Prostate gland (tissue), 2 donors: ENCODE results near the gene CT47C1. TPM values are rescaled to one million over a fixed set of nuclear protein-coding genes. Genes with fewer than 3 reads are reported as not detected.

Experiments used
- DNase-seq: peaks from one replicate; pipeline ENCODE4 v3.0.0-alpha.2; 2019; ENCODE audit warnings: low spot score
- H3K27ac ChIP-seq, 2 donors: fragments of 200-600 bp; sonication (generic); 2 replicates each; pipeline ENCODE4 v1.5.1; 2017 to 2019
- H3K27me3 ChIP-seq: fragments of 200-600 bp; sonication (generic); replicated peaks from 2 replicates; pipeline ENCODE4 v1.5.1; 2019; ENCODE audit not compliant: insufficient read depth
- H3K36me3 ChIP-seq, 2 donors: fragments of 200-600 bp; sonication (generic); 1 replicate in 1 of 2; 2 replicates in 1 of 2; pipeline versions ENCODE4 v1.5.1 to v1.8.1; 2017 to 2019
- H3K4me1 ChIP-seq: fragments of 200-600 bp; sonication (generic); replicated peaks from 2 replicates; pipeline ENCODE4 v1.5.1; 2019
- H3K4me3 ChIP-seq, 2 donors: fragments of 200-600 bp; sonication (generic); 2 replicates each; pipeline ENCODE4 v1.5.1; 2017 to 2019
- H3K9me3 ChIP-seq: fragments of 200-600 bp; sonication (generic); 2 replicates; pipeline ENCODE4 v1.5.1; 2017
- POLR2A ChIP-seq: fragments of 450-650 bp; IDR thresholded peaks from one replicate; pipeline ENCODE4 v1.6.1; 2016; ENCODE audit warnings: antibody characterized with exemption, mild to moderate bottlenecking
- POLR2AphosphoS5 ChIP-seq: sonication (generic); formaldehyde crosslinking; IDR thresholded peaks from one replicate; pipeline ENCODE4 v1.6.1; 2017; ENCODE audit warnings: antibody characterized with exemption
- WGBS: methylation state at CpG from one replicate; pipeline ENCODE4 v1.1.5; 2018; 5-methylcytosine and 5-hydroxymethylcytosine counted together
- intact Hi-C: fragments of 100-400 bp; cut with DNase I; formaldehyde crosslinking; loops from one replicate; pipeline ENCODE4 v1.14.2; 2022
- total RNA-seq, 2 donors: library from RNA; depleted of rRNA; stranded (reverse); fragments of >200 nt; gene quantifications; one replicate each; pipeline ENCODE4 v1.1.0, GENCODE V29; 2016
- TF ChIP-seq, protein P1 (sequence below), 4 experiments: fragments of 200-600 bp in 2 of 4; fragments of 450-650 bp in 2 of 4; sonication (generic) in 2 of 4; IDR thresholded peaks; 1 replicate in 3 of 4; 2 replicates in 1 of 4; pipeline ENCODE4 v1.5.1; 2016 to 2019; ENCODE audit warnings: antibody characterized with exemption in 4 of 4, mild to moderate bottlenecking in 2 of 4, moderate library complexity in 2 of 4

Gene CT47C1
- total RNA-seq, 2 donors from 2014 or later = 2.9 TPM; not detected in 1

- no peak overlapping the region for H3K4me3 ChIP-seq
- H3K4me1 ChIP-seq = no peaks in the 10 kb centered on the region
- TF ChIP-seq, protein P1, sequence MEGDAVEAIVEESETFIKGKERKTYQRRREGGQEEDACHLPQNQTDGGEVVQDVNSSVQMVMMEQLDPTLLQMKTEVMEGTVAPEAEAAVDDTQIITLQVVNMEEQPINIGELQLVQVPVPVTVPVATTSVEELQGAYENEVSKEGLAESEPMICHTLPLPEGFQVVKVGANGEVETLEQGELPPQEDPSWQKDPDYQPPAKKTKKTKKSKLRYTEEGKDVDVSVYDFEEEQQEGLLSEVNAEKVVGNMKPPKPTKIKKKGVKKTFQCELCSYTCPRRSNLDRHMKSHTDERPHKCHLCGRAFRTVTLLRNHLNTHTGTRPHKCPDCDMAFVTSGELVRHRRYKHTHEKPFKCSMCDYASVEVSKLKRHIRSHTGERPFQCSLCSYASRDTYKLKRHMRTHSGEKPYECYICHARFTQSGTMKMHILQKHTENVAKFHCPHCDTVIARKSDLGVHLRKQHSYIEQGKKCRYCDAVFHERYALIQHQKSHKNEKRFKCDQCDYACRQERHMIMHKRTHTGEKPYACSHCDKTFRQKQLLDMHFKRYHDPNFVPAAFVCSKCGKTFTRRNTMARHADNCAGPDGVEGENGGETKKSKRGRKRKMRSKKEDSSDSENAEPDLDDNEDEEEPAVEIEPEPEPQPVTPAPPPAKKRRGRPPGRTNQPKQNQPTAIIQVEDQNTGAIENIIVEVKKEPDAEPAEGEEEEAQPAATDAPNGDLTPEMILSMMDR (IDR thresholded peaks at IDR 0.05) = no peak
- TF ChIP-seq POLR2AphosphoS5 (no peak), POLR2A (no peak)
- no peaks in the 10 kb centered on the region for H3K9me3 ChIP-seq
- no peaks in the 10 kb centered on the region for H3K27me3 ChIP-seq
- no peak for DNase-seq
- H3K36me3 ChIP-seq = no peaks in the 10 kb centered on the region
- WGBS = 92% methylated on average over 20 of the region's 43 CpGs
- no peak overlapping the region for H3K27ac ChIP-seq
- intact Hi-C loops = no loop called here
These were observed 560 bp downstream of the CT47C1 start for GRCh38 chrX:119073200-119073905.

- no peak for DNase-seq
- TF ChIP-seq, protein P1 (IDR thresholded peaks at IDR 0.05) = no peak
- TF ChIP-seq POLR2AphosphoS5 (no peak), POLR2A (no peak)
- intact Hi-C loops = no loop called here
- H3K27me3 ChIP-seq = no peaks in the 10 kb centered on the region
- no peak overlapping the region for H3K27ac ChIP-seq
- 97% methylated on average over 10 of the region's 19 CpGs for WGBS
- H3K4me1 ChIP-seq = no peaks in the 10 kb centered on the region
- no peaks in the 10 kb centered on the region for H3K36me3 ChIP-seq
- no peak overlapping the region for H3K4me3 ChIP-seq
- H3K9me3 ChIP-seq = no peaks in the 10 kb centered on the region
These were observed 1.1 kb downstream of the CT47C1 start for GRCh38 chrX:119073911-119074310.

DNA sequence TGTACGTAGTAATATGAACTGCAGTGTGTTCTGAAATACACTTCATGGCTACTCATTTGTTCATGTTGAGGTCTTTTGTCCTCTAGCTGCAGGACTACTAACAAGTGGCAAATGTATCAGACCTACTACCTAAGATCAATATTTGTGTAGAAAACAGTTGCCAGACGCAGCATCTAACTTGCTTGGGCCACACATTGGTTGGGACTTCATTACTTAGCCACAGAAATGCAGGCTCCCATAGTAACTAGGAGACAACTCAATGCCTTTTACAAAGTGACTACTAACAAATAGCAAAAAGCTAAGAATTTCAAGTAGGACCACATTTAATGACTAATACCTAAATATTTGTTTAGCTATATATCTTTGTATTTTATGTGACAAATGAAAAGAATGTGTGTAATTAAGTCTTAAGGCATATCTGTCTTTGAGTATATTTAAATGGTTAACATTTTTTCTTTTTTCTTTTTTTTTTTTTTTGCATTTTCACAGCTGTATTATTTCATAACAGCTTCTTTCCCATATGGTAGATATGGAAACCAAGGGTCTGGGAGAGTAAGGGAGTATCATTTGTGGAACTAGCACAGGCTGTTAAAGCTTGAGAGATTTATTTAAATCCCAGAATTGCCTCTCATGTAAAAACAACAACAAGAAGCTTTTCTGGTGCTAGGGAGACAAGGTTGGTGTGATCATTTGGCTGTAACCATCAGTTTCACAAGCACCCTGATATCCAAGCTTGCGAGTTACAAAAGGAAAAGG is 2.7 kb downstream of the CT47C1 start:
- 76% methylated on average over 3 of the region's 3 CpGs for WGBS

GRCh38 chrX:119082278-119082677 is 9.5 kb downstream of the CT47C1 start:
- intact Hi-C loops = no loop called here
- H3K4me1 ChIP-seq = no peaks in the 10 kb centered on the region
- TF ChIP-seq POLR2A (no peak), POLR2AphosphoS5 (no peak)
- TF ChIP-seq, protein P1 (IDR thresholded peaks at IDR 0.05) = no peak
- no peaks in the 10 kb centered on the region for H3K9me3 ChIP-seq
- DNase-seq = no peak
- H3K27ac ChIP-seq = no peak overlapping the region
- no peak overlapping the region for H3K4me3 ChIP-seq
- WGBS = 71% methylated on average over 1 of the region's 1 CpG
- no peaks in the 10 kb centered on the region for H3K36me3 ChIP-seq
- H3K27me3 ChIP-seq = no peaks in the 10 kb centered on the region

More for the DNA sequence above, 2.7 kb downstream of the CT47C1 start:
- no peaks in the 10 kb centered on the region for H3K36me3 ChIP-seq
- H3K9me3 ChIP-seq = no peaks in the 10 kb centered on the region
- DNase-seq = no peak
- no peak overlapping the region for H3K27ac ChIP-seq
- intact Hi-C loops = no loop called here
- H3K4me3 ChIP-seq = no peak overlapping the region
- no peak for TF ChIP-seq POLR2A
- TF ChIP-seq, protein P1 (IDR thresholded peaks at IDR 0.05) = no peak
- no peak for TF ChIP-seq POLR2AphosphoS5
- H3K27me3 ChIP-seq = no peaks in the 10 kb centered on the region
- H3K4me1 ChIP-seq = no peaks in the 10 kb centered on the region

- TF ChIP-seq, protein P1 (IDR thresholded peaks at IDR 0.05) = no peak
- no peak for TF ChIP-seq POLR2AphosphoS5
- no peak for TF ChIP-seq POLR2A
- Histone ChIP-seq H3K27me3 (no peaks in the 10 kb centered on the region), H3K27ac (no peak overlapping the region), H3K4me1 (no peaks in the 10 kb centered on the region), H3K9me3 (no peaks in the 10 kb centered on the region), H3K36me3 (no peaks in the 10 kb centered on the region), H3K4me3 (no peak overlapping the region)
- 94% methylated on average over 3 of the region's 3 CpGs for WGBS
- intact Hi-C loops = no loop called here
- no peak for DNase-seq
These were observed 12.0 kb downstream of the CT47C1 start for GRCh38 chrX:119084766-119085165.
